Muscle of leg (tissue), 11 donors: Measurements from ENCODE around the gene ADORA1. TPM values are rescaled to one million over a fixed set of nuclear protein-coding genes. Genes with fewer than 3 reads are reported as not detected.

ENCODE experiments used
- DNase-seq: peaks from one replicate; pipeline ENCODE4 v3.0.0; 2013
- H3K27ac ChIP-seq: one replicate; pipeline ENCODE4 v1.5.1; 2013; ENCODE audit warnings: mild to moderate bottlenecking, low read length, control low read depth
- H3K27me3 ChIP-seq: one replicate; pipeline ENCODE4 v1.6.1; 2013; ENCODE audit warnings: low read length; ENCODE audit not compliant: control insufficient read depth, insufficient read depth
- H3K36me3 ChIP-seq: one replicate; pipeline ENCODE4 v1.6.1; 2013; ENCODE audit warnings: low read length; ENCODE audit not compliant: control insufficient read depth, insufficient read depth
- H3K4me1 ChIP-seq: one replicate; pipeline ENCODE4 v1.6.1; 2013; ENCODE audit warnings: low read length; ENCODE audit not compliant: control insufficient read depth, insufficient read depth
- H3K4me3 ChIP-seq: one replicate; pipeline ENCODE4 v1.5.1; 2013; ENCODE audit warnings: low read length, control low read depth
- H3K9me3 ChIP-seq: replicated peaks from 2 replicates; pipeline ENCODE4 v1.6.1; 2013; ENCODE audit warnings: low read depth, low read length; ENCODE audit not compliant: control insufficient read depth
- WGBS: methylation state at CpG from one replicate; pipeline ENCODE4 v1.1.5; 2013; ENCODE audit warnings: missing lambda C conversion rate; ENCODE audit not compliant: insufficient coverage; 5-methylcytosine and 5-hydroxymethylcytosine counted together
- polyA plus RNA-seq, 8 donors: library from polyadenylated mRNA; unstranded; fragments of 120-200 nt; gene quantifications; one replicate each; pipeline versions ENCODE4 v1.2.1 to v1.2.3, GENCODE V29; 2013; ENCODE audit warnings: inconsistent platforms in 1 of 8, low replicate concordance in 1 of 8; ENCODE audit not compliant: insufficient read length in 8 of 8, insufficient read depth in 1 of 8
- total RNA-seq: library from RNA; stranded (reverse); fragments of 120-200 nt; gene quantifications from one replicate; pipeline ENCODE4 v1.2.4, GENCODE V29; 2013

The ADORA1 gene
- total and polyA plus RNA-seq, 9 donors, result 2.0 to 5.6 (median 4.6) TPM

DNA sequence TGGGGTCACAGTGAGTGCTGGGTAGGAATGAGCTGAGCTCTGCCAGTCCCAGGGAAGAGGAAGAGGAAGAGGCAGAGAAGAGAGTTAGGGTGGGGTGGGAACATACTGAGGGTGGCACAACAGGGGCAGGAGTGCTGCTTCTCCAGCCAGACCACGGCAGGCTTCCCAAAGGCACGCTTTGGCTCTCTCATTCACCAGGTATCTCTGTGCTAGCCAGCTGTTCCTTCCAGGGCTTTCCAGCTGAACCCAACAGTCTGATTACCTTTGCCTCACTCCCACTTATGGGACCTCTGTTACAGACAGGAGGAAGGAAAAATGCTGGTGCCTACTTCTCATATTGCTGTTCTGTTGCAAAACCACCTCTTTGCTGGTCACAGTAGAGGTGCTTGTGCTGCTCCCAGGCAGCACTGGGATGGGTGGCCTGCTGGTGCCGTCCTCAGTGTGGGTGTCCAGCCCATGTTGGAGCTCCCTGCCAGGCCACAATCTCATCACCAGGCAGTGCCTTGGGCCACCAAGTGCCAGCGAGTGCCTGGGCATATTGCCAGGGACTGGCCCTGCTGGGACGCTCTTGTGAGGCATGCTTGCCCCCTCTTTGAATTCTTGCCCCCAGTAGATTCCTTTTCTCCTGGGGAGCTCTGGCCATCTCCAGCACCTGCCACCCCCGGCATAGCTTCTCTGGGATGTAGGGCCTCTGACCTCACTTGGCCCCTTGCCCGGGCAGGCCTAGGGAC, 2.1 kb downstream of the ADORA1 start:
- H3K27ac ChIP-seq, result no peak overlapping the region
- H3K36me3 ChIP-seq, result no peaks in the 10 kb centered on the region
- no peak overlapping the region for H3K4me3 ChIP-seq
- H3K9me3 ChIP-seq, result no peaks in the 10 kb centered on the region
- H3K4me1 ChIP-seq, result peaks cover 58% of the 10 kb centered on the region
- DNase-seq, result peak; percentile 50
- H3K27me3 ChIP-seq, result peaks cover 44% of the 10 kb centered on the region
- WGBS, result 37% methylated on average over 6 of the region's 7 CpGs

DNA sequence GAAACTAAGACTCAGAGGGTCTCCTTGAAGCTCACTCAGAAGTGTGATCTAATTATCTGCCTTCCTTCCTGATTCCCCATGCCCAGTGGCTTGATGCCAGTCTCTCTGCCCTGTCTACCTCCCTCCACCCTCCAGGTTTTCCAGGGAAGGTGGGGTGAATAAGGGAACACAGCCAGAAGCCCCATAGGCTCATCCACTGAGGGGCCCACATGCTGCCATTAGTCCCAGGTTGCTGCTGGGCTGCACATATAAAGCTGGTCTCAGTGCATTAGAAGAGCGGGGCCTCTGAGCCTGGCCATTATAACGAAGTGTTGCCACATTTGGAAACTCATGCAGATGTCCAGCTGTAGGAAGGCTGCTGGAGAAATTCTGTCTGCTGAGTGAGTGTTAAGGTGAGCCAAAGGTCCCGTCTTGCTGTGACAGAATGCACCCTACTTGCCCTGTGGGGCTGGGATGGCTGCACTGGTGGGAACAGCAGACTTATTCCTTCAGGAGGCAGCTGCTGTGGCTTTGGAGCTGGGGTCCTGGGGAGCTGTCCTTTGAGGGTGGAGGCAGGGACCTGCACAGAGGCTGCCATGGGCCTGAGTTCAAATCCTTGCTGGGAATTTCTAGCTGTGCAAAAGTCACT, 2.9 kb downstream of the ADORA1 start:
- Histone ChIP-seq H3K27ac (no peak overlapping the region), H3K4me1 (peaks cover 58% of the 10 kb centered on the region), H3K27me3 (peaks cover 36% of the 10 kb centered on the region), H3K36me3 (no peaks in the 10 kb centered on the region), H3K4me3 (no peak overlapping the region), H3K9me3 (no peaks in the 10 kb centered on the region)
- 50% methylated on average over 3 of the region's 3 CpGs for WGBS
- no peak for DNase-seq

DNA sequence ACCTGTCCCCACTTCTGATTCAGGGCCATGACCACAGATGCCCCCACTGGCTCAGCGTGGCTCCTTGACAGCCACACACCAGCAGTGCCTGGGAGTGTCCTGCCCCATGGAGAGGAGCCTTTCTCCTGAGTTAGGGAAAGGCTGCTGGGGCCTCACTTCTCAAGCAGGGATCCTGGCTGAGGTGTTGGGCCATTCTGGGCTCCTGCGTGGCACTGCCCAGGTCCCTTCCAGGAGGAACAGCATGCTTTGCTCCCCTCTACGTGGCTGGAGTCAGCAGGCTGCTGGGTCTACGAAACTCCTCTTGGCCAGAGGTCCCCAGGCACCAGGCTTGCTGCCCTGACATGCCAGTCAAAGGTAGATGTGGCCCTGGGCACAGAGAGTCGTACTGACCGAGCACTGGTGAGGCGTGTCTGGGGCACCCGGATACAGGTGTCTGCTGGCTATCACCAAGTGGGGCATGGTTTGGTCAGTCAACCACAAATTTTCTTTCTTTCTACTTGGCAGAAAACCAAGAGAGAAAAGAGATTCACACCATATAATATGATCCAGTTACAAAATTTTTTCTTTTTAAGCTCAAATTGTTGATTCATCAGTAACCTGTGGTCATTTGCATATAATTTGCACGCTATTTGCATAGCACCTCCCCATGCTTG, 4.1 kb downstream of the ADORA1 start:
- Histone ChIP-seq H3K4me3 (no peak overlapping the region), H3K4me1 (peaks cover 49% of the 10 kb centered on the region), H3K27ac (no peak overlapping the region), H3K27me3 (peaks cover 31% of the 10 kb centered on the region), H3K36me3 (no peaks in the 10 kb centered on the region), H3K9me3 (no peaks in the 10 kb centered on the region)
- WGBS, result 86% methylated on average over 7 of the region's 9 CpGs
- no peak for DNase-seq

DNA sequence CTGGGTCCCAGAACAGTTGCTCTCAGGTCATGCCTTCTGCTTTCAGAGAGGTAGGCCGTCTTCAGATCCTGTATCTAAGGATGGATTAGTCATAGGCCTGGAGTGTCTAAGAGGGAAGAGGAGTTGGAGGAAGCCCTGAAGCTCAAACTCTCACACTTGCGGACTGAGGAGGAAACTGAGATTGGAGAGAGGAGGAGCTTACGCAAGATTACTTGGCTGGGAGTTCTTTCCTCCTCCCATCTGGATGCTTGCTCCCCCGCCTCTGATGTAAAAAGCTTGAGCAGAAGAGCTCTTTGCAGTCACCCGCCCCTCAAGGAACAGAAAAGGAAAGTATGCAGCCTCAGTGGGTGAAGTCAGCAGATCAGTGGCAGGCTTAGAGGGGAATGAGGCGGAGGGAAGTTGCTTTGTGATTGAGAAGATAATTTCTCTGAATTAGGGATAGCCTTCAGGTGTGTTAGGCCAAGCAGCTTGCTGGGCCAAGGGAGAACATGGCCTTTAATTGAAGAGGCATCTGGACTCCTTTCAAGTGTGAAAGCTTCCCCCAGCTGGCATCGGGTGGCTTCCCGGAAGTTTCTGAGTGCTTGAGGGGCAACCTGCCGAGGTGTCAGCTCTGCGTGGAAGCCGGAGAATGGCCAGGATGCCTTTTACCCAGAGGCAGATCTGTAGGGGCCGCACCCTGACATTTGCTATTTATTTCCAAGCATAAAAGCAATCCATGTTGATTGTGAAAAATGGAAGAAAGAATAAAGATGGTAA, 6.6 kb downstream of the ADORA1 start:
- 42% methylated on average over 7 of the region's 12 CpGs for WGBS
- H3K27me3 ChIP-seq, result peaks cover 8% of the 10 kb centered on the region

DNA sequence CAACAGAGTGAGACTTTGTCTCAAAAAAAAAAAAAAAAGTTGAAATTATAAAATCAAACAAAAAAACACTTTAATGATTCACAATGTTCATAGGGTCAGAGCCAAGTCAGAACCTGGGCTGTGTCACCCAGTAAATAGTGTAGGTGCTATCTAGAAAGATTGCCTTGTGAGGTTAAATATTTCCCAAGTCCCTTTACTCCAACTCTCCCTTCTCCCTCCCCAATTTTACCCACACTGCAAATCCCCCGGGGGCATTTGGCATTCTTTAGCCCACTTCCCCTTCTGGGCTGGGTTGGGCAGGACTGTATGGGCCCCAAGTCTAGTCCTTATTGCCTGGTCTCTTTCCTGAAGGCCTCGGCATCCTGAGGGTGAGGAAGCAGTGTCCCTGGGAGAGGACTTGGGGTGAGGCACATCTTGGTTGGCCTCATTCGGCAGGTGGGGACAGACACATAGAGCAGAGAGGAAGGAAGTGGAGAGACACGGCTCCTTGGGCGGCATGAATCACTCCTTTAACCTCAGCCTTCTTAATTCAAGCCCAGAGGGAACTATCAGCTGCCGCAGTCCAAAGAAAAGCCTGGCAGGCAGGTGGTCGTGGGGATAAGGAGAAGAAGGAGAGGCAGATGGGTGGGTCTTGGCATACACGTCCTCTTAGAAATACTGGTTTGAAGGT, 8.2 kb downstream of the ADORA1 start:
- H3K4me1 ChIP-seq, result peaks cover 15% of the 10 kb centered on the region
- WGBS, result no CpG with 5 or more reads among the region's 8 CpGs
- peaks cover 8% of the 10 kb centered on the region for H3K27me3 ChIP-seq

More for the DNA sequence above, 6.6 kb downstream of the ADORA1 start:
- no peaks in the 10 kb centered on the region for H3K9me3 ChIP-seq
- peaks cover 27% of the 10 kb centered on the region for H3K4me1 ChIP-seq
- no peak overlapping the region for H3K4me3 ChIP-seq
- no peak for DNase-seq
- H3K27ac ChIP-seq, result no peak overlapping the region
- no peaks in the 10 kb centered on the region for H3K36me3 ChIP-seq

DNA sequence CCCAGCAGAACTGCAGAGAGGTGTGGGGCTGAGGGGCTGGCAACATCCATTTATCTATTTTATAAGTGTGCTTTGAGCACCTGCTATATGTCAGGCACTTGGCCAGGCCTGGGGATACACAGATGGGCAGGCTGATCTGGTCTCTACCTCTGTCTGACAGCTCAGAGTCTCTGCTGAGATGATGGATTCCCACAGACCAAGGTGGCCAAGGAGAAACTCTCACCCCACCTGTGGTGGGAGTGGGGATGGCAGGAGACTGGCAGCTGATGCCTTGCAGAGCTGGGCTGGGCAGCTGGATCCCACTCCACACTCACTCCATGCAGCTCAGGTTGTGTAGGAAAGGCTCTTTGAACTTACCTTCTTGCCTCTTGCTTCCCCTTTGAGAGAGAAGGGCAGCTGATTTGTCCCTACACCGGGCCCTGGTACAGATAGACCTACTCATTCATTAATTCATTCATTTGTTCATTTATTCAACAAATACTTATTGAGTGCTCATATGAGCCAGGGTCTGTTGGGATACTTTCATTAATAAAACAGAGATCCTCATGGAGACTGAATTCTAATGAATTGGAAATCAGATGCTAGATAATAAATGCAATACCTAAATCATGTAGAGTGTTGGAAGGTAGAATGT, 9.0 kb downstream of the ADORA1 start:
- Histone ChIP-seq H3K27me3 (peaks cover 8% of the 10 kb centered on the region), H3K4me3 (no peak overlapping the region), H3K9me3 (no peaks in the 10 kb centered on the region), H3K4me1 (peaks cover 11% of the 10 kb centered on the region), H3K27ac (no peak overlapping the region), H3K36me3 (no peaks in the 10 kb centered on the region)
- WGBS, result no CpG with 5 or more reads among the region's 1 CpG
- no peak for DNase-seq

More for the DNA sequence above, 8.2 kb downstream of the ADORA1 start:
- no peaks in the 10 kb centered on the region for H3K9me3 ChIP-seq
- no peak overlapping the region for H3K4me3 ChIP-seq
- no peak overlapping the region for H3K27ac ChIP-seq
- no peak for DNase-seq
- no peaks in the 10 kb centered on the region for H3K36me3 ChIP-seq

DNA sequence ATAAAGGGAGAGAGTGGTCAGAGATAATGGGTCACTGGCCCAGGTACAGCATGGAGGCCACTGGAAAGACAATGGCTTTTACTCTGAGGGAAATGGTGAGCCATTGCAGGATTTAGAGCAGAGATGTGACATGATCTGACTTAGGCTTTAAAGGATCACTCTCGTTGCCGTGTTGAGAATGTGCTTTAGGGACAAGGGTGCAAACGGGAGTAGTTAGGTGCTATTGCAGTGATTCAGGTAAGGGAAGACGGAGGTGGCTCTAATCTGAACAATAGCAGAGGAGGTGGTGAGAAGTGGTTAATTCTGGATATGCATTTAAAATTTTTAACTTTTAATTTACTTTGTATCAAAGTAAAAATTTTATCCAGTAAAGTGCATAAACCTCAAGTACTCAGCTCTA, 9.8 kb downstream of the ADORA1 start:
- Histone ChIP-seq H3K9me3 (no peaks in the 10 kb centered on the region), H3K4me1 (peaks cover 9% of the 10 kb centered on the region), H3K27ac (no peak overlapping the region), H3K27me3 (peaks cover 6% of the 10 kb centered on the region), H3K4me3 (no peak overlapping the region), H3K36me3 (no peaks in the 10 kb centered on the region)
- WGBS, result 87% methylated on average over 3 of the region's 4 CpGs
- DNase-seq, result no peak

DNA sequence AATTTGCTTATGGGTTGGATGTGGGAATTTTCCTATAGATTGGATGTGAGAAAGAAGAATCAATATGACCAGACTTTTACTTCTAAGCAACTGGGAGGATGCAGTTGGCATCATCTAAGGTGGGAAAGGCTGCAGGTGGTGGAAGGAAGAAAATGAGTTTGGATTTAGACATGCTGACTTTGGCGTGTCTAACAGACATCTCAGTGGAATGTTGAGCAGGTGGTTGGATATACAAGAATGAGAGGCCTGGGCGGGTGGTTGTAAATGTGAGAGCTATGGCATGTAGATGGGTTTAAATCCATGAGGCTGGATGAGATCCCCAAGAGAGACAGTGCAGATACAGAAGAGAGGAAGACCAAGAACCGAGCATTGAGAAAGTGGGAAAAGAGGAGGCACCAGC, 10.5 kb downstream of the ADORA1 start:
- H3K4me3 ChIP-seq, result no peak overlapping the region
- peaks cover 9% of the 10 kb centered on the region for H3K27me3 ChIP-seq
- no peak overlapping the region for H3K27ac ChIP-seq
- 77% methylated on average over 3 of the region's 3 CpGs for WGBS
- peaks cover 9% of the 10 kb centered on the region for H3K4me1 ChIP-seq
- no peaks in the 10 kb centered on the region for H3K36me3 ChIP-seq
- no peaks in the 10 kb centered on the region for H3K9me3 ChIP-seq
- DNase-seq, result no peak

DNA sequence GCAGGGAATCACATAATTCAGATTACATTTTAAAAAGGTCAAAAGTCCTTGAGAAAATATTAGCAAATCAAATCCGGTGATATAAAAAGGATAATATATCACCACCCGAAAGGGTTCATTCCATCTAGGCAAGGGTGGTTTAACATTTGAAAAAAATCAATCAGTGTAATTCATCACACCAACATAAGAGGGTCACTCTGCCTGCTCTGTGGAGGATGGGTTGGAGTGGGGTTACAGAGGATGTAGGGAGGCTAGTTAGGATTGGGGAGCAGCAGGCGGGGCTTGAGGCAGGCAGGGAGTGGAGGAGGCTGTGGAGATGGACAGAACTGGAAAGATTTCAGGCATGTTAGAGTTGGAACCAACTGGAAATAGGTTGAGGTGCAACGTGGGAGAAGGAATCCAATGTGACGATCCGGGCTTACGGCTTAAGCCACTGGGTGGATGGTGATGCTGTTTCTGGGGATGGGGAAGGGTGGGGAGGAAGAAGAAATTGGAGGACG, 12.5 kb downstream of the ADORA1 start:
- H3K4me3 ChIP-seq, result no peak overlapping the region
- H3K27me3 ChIP-seq, result peaks cover 9% of the 10 kb centered on the region
- peaks cover 9% of the 10 kb centered on the region for H3K4me1 ChIP-seq
- no peaks in the 10 kb centered on the region for H3K9me3 ChIP-seq
- 68% methylated on average over 5 of the region's 8 CpGs for WGBS
- no peak for DNase-seq
- no peaks in the 10 kb centered on the region for H3K36me3 ChIP-seq
- H3K27ac ChIP-seq, result no peak overlapping the region
